ENCODE data around the gene HOXA7. TPM values are rescaled to one million over a fixed set of nuclear protein-coding genes. Genes with fewer than 3 reads are reported as not detected.
A peak's percentile ranks its signal among the peaks of the same experiment; 100 is the strongest.

HOXA7 gene
- total RNA-seq, 6 experiments from 2014 or later, result not detected

DNA sequence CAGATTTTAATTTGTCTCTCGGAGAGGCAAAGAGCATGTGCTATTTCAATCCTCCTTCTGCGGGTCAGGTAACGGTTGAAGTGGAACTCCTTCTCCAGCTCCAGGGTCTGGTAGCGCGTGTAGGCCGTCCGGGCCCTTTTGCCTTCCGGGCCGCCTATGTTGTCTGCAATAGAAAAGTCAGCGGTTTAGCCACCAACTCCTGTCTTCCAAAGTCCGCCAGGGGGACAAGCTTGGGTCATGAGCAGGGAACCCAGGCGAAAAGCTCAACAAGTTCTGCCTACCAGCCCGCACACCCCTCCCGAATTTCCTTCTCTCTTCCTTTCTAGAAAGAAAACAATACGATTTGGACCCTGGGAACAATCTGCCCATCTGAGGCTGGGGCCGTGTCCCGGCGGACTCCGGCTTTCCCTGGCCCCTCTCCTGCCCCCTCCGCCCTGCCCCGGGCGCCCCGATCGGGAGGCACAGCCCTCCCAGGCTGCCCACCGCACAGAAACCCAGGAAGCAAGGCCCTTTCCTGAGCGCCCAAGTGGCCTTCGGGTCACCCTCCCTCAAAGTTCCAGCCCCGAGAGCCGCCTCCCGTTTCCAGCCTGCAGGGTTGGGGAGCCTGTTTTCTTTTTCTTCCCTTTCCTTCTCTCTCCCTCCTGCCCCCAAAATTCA, 14.4 kb downstream of the HOXA7 start:
- H3K9me3 ChIP-seq, result no peaks in the 10 kb centered on the region
- no peak for DNase-seq
- no peaks in the 10 kb centered on the region for H3K4me1 ChIP-seq
- peaks cover 5 to 70% of the 10 kb centered on the region in 2 donors for H3K27me3 ChIP-seq
- H3K4me3 ChIP-seq, result peak overlapping the region; percentile 28 to 46 (median 41)
- H3K27ac ChIP-seq, result peak overlapping the region; percentile 35 to 69 (median 67)
- TF ChIP-seq CTCF (IDR thresholded peaks at IDR 0.05) (no peak), POLR2A (IDR thresholded peaks at IDR 0.05) (no peak)
- H3K36me3 ChIP-seq, result no peaks in the 10 kb centered on the region
- 14% methylated on average over 27 of the region's 30 CpGs for WGBS (ENCODE audit: insufficient coverage, low coverage, low lambda C conversion rate, missing lambda C conversion rate)
- ATAC-seq, result peak; percentile 25 to 37 (median 32)
- intact Hi-C loops (cut with DNase I), result no loop called here

GRCh38 chr7:27141137-27141922, 15.1 kb downstream of the HOXA7 start:
- H3K9me3 ChIP-seq, result no peaks in the 10 kb centered on the region
- H3K27ac ChIP-seq, result no peak overlapping the region
- no peaks in the 10 kb centered on the region for H3K4me1 ChIP-seq
- intact Hi-C loops (cut with DNase I), result no loop called here
- H3K27me3 ChIP-seq, result peaks cover 5 to 70% of the 10 kb centered on the region in 2 donors
- no peak for DNase-seq
- no peak for ATAC-seq
- no peaks in the 10 kb centered on the region for H3K36me3 ChIP-seq
- 33% methylated on average over 18 of the region's 18 CpGs for WGBS (ENCODE audit: insufficient coverage, low coverage, low lambda C conversion rate, missing lambda C conversion rate)
- peak overlapping the region in 1 of 3 donors; percentile 41 for H3K4me3 ChIP-seq
- TF ChIP-seq POLR2A (IDR thresholded peaks at IDR 0.05) (no peak), CTCF (IDR thresholded peaks at IDR 0.05) (no peak)

DNA sequence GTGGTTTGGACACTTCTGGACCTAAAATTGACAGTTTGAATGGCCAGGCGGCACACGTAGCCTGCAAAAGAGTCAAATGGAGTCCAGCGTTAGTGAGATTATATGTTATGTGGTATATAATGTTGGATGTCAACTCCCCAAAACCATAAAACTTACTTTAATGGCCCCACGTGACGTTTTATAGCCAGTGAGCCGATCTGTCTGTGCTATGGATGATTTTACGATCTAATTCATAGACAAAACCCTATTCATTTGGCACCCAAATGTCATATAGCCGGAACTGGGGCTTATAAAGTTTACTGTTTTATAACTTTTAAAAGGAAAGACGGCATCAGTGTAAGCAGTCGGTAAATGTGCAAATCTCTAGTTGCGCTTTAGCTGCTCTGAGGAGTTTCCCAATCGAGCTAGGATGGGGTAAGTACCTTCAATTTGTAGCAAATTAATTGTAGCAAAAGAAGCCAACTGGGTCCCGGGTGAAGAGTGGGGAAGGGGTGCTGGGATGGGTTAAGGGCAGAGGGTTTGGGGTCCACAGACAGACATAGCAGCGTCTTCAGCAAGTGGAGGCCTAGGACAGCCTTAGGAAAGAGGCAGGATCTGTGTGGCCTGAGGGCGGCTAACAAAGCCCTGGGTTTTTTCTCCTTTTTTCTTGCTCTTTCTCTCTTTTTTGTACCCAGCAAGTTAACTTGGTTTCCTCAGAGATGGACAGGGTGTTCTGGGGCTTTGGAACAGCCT, 16.2 kb downstream of the HOXA7 start:
- H3K27ac ChIP-seq, result no peak overlapping the region
- no peaks in the 10 kb centered on the region for H3K9me3 ChIP-seq
- H3K4me1 ChIP-seq, result no peaks in the 10 kb centered on the region
- intact Hi-C loops (cut with DNase I), result no loop called here
- ATAC-seq (no peak), DNase-seq (no peak)
- no peaks in the 10 kb centered on the region for H3K36me3 ChIP-seq
- H3K27me3 ChIP-seq, result peaks cover 5 to 71% of the 10 kb centered on the region in 2 donors
- no peak for TF ChIP-seq CTCF (IDR thresholded peaks at IDR 0.05)
- no peak for TF ChIP-seq POLR2A (IDR thresholded peaks at IDR 0.05)
- WGBS (ENCODE audit: insufficient coverage, low coverage, low lambda C conversion rate, missing lambda C conversion rate), result 39% methylated on average over 14 of the region's 15 CpGs
- no peak overlapping the region for H3K4me3 ChIP-seq

DNA sequence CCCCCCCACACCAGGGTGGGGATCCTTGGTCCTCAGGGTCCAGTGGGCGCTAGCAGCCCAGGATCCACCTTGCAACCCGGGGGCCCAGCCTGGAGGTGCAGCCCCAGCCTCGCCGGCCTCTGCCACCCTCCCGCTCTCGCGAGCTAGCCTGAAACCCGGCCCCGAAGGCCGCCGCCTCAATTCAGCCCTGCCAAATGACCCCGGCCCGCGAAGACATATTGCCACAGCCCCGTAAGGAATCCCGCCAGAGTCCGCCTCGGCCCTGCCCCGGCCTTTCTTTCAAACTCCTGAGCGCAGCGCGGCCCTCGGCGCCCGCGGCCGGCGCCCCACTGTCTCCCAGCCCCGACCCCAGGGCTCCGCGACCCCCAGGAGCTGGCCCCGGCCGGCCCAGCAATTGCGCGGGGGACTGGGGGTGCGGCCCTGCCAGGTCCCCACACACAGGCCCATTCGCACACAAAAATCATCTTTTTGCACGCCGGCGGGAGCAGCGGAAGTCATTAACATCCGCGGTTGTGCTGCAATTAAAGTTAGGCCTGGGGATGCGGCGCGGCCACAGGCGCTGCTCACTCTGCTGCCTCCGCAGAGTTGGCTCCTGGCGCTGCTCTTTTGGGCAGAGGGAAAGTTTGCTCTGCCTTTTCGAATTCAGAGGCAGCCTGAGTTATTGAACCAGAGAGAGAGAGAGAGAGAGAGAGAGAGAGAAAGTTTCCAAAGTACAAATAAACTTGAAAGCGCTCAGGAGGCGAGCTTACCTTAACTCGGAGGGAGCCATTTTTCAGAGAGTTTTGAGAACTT, 16.9 kb downstream of the HOXA7 start:
- DNase-seq (peak in 1 of 3 donors; percentile 53), ATAC-seq (no peak)
- 28% methylated on average over 21 of the region's 53 CpGs for WGBS (ENCODE audit: insufficient coverage, low coverage, low lambda C conversion rate, missing lambda C conversion rate)
- Histone ChIP-seq H3K4me3 (no peak overlapping the region), H3K27ac (no peak overlapping the region), H3K36me3 (no peaks in the 10 kb centered on the region), H3K4me1 (no peaks in the 10 kb centered on the region), H3K27me3 (peaks cover 5 to 64% of the 10 kb centered on the region in 2 donors), H3K9me3 (no peaks in the 10 kb centered on the region)
- intact Hi-C loops (cut with DNase I), result no loop called here
- TF ChIP-seq CTCF (IDR thresholded peaks at IDR 0.05), result no peak
- no peak for TF ChIP-seq POLR2A (IDR thresholded peaks at IDR 0.05)
